Right renal pelvis (tissue), 4 donors: Measurements from ENCODE around the gene NAV3. TPM values are rescaled to one million over a fixed set of nuclear protein-coding genes. Genes with fewer than 3 reads are reported as not detected.

Experiments
- DNase-seq, 4 donors: peaks; one replicate each; pipeline ENCODE4 v3.0.0-alpha.2; 2013; ENCODE audit warnings: low read depth in 4 of 4, low spot score in 3 of 4, missing footprints in 1 of 4
- polyA plus RNA-seq, 4 donors: library from polyadenylated mRNA; unstranded; fragments of 120-200 nt; gene quantifications; one replicate each; pipeline ENCODE4 v1.2.1, GENCODE V29; 2013; ENCODE audit not compliant: insufficient read length in 4 of 4

The NAV3 gene
- polyA plus RNA-seq, 4 donors: 9.1 to 11.3 (median 10.3) TPM

- DNase-seq: no peak
Measured at GRCh38 chr12:77842430-77842829, 11.7 kb downstream of the NAV3 start.

GRCh38 chr12:77845831-77846230, 15.1 kb downstream of the NAV3 start:
- no peak for DNase-seq

DNA sequence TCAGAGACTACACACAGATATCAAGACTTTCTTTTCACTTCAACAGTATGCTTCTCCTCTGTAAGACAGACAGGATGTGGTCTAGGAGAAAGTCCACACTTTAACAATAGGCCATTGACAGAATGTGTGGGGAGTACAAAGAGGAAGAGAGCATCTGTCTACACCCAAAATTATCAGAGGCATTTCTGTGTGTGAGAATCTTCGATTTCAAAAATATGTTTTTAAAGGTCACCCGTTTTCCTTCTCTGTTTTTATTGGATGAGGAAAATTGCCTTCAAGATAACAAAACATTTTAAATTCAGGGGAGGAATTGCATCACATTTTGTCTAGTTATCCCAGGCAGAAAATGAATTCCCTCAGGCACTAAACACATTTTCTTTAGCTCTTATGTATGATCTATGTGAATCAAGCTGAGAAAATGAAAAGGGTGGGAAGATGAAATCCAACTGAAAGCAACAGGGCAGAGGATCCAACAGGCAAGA, 16.4 kb downstream of the NAV3 start:
- no peak for DNase-seq

DNA sequence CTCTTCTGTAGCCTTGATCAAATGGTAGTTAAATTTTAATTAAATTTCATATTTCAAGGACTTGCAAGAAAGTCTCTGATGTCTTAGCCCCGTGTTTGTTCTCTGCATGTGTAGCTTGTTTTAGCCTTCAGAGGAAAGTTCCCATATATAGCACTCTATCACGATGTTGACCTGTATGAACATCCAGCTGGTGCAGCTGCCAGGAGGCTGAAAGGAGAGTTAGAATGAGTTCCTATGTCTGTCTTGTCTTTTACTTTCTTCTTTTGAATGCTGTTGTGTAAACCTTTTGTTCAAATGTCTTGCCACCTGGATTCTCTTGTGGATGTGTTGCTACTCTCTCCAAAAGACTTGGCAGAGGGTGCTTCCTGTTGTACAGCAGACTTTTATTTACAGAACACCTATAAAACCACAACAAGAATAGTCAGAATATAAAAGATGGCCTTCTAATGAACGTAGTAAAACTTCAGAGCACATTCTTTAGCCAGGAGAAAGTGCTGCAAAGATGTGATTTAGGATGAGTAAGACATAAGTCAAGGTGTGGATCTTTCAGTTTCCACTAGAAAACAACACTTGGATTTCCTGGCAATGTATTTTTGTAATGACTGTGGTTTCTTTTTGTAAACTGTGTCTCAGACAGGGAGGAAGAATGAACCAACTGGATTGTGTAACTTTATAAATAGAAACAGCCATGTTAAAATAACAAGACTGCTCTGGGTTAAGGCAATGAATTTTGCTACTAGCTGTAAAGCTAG, 17.2 kb downstream of the NAV3 start:
- DNase-seq: peak in 3 of 4 donors; percentile 20 to 63 (median 39)

GRCh38 chr12:77850129-77850528, 19.4 kb downstream of the NAV3 start:
- no peak for DNase-seq

DNA sequence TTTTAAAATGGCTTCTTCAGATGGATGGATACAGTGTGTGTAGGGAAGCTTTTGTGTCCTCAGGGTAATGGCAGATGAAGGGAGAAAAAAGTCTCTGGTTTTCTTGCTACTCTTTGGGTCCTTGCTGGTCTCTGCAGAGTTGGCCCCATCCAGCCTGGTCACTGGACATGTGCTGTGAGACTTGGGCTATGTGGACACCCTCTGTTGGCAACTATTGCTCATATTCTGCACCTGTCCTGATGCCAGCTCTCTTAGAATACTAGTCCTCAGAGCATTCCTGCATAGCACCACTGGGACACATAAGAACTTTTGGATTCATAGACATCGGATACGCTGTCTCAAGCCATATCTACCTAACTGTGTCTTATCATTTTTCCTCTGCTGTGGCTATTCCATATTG, 20.0 kb downstream of the NAV3 start:
- DNase-seq: no peak

GRCh38 chr12:77855548-77855947, 24.9 kb downstream of the NAV3 start:
- no peak for DNase-seq

DNA sequence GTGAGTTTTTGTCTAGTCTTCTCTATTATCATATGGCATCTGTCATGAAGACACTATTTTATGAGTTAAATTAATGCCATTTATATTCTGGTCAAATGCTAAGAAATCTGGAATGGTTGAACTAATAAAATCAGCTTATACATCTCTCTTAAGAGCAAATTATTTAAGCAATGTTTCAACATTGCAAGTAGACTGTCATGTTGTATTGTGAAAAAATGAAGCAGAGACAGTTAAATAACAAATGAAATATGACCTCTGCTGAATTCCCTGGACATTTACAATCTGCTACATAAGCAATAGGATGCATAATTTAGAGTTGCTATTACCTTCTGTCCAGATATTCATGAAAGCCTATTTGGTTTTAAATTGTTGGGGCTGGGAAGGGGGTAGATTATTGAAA, 30.6 kb downstream of the NAV3 start:
- DNase-seq: no peak

- DNase-seq: no peak
Measured at GRCh38 chr12:77865178-77865577, 34.5 kb downstream of the NAV3 start.

GRCh38 chr12:77878901-77879300, 48.2 kb downstream of the NAV3 start:
- no peak for DNase-seq

- DNase-seq: no peak
Measured at GRCh38 chr12:77882709-77883108, 52.0 kb downstream of the NAV3 start.

DNA sequence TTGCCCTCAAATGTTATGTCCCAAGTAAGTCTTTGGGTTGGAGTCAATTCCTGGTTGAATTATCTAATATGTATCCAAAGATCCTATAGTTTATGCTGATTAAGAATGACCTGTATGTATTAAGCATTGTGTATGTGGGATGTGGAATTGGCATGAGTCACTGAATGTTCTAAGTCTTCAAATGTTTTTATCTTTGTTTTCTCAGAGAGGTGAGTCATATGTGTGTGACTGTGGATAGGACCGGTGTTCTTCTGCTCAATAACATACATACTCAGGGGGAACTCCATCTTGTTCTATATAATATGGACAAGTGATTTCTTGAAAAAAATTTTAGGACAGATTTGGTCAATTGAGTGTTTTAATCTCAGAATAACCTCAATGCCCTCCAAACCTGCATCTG, 57.9 kb downstream of the NAV3 start:
- DNase-seq: no peak

DNA sequence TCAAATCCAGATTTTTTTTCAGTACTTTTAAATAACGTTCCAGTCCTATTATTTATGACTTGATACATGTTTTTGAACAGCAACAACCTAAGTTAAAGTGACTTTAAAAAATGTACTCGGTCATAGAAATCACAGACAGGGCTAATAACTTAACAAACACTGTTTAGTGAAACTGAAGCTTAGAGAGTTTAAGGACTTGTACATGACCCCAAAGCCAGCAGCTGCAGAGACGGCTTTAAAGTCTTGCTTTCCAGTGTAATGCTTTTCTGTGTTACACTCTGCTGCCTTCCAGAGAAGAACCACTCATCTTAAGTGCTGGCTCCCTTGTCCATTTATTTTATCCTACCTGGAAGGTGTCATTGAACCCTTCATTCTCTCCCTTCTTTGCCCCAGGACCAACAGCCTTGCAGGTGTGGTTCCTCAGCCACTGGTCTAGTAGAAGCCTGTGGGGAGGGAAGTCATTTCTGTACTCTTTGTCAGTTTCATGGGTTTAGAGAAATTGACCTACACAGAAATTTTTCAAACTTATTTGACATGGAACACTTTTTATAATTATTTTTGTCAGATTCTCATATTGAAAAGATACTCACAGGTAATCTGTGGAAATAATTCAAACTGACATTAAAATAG, 60.9 kb downstream of the NAV3 start:
- no peak for DNase-seq

DNA sequence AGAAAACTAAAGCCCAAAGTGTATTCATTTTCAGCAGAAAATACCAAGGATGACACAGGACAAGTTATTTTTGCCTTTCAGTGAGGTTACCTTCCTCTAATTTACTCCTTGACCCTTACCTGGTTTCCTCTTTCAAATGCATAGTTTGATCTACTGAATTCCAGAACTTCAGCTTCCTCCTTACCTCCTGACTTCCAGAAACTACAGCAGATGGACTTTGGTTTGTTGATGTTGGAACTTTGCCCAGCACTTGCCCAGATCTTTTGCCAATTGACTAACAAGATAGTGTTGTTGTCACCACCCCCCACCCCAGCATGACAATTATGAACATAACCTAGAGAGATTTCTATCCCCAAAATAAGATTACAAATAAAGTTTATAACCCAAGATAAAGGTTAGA, 63.2 kb downstream of the NAV3 start:
- DNase-seq: no peak

- no peak for DNase-seq
Measured at GRCh38 chr12:77894556-77894955, 63.9 kb downstream of the NAV3 start.

DNA sequence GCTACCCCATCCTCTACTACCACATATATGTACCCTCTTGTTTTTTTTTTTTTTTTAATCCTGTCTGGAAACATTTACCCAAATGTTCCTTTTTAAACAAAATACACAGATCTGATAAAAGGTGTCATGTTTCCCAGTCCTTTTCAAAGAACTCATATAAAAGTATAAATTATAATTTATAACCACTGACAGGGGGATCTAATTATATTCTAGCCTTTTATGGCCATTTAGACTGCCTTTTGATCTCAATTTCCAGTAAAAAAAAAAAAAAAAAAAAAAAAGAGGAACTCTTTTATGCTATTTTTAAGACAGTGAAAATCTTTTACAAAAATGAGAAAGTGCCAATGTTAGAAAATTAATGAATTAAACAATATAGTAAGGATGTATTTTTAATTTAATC, 65.0 kb downstream of the NAV3 start:
- DNase-seq: no peak

GRCh38 chr12:77907936-77908335, 77.2 kb downstream of the NAV3 start:
- DNase-seq: no peak

DNA sequence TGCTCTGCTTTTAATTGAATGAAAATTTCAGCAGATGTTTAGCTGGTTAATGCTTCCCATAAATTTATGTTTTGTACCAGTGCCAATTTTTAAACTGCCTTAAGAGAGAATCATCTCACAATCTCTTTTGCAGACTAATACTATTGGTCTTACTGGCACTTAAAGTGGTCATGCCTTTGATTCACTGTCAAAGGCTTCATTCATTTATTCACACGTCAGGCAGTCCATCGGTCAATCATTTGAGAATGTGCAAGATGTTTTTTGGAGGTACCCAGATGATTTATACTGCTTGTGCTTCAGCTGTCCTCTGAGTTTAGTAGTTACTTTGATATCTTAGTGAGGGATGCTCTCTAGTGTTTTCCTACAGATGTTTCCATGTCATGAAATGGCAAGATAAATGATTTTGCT, 83.4 kb downstream of the NAV3 start:
- DNase-seq: no peak

DNA sequence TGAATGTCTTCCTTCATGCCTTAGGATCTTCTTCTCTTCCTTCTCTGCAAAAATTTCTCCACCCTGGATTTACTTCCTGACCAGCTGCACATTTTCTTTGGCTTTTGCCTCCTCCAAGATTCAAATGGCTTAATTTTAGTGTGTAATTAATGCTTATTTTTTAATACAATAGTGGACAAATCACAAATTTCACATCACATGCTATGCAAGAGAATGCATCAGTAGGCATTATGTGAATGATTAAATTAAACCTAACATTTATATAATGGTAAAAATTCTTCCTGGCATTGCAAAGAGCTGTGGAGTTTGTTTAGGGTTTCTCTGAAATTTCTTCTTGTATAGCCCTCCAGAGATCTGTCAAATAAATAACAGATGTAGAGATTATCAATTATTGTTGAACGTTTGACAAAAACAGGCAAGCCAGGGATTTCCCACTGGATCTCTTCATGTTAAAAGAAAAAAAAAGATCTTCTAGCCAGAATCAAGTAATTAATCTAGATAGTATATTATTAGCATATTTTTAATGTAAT, 84.4 kb downstream of the NAV3 start:
- no peak for DNase-seq

DNA sequence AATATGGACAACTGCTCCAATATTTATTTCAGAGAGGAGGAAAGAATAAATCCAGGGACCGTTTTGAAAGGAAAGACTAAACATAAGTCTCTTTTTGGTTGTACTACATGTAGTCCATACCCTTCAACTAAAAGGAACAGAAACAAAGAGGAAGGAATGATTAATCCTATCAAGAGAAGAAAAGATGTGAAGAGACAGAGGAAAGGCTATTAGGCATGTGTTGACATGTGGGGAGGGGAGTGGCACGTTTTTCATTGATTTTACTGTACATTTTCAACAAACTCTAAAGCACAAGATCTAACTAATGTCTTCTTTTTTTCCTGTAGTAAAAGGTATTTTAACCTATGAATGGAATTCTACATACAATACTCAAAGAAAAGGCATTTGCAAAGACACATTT, 85.6 kb downstream of the NAV3 start:
- no peak for DNase-seq

DNA sequence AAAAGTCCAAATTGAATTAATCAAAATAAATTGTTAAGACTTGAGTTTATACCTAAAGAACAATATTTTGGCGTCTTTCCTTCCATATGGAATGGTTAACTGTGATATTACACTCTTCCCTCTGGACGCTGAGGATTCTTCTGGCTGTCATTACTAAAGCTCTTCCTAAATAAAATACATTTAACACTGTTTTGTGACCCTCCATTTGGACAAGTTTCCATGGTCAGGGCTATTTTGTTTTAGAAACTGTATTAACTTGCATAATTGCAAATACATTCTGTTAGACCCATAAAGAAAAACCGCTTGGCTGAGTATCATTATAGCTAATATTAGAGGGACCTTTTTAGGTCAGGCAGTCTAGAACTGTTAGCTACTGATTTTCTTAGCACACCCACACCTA, 87.4 kb downstream of the NAV3 start:
- DNase-seq: no peak

- no peak for DNase-seq
Measured at GRCh38 chr12:77919450-77919849, 88.8 kb downstream of the NAV3 start.
